HG03025 (cell line): ENCODE measurements around the gene ARHGAP33.

Source experiments
- ATAC-seq: cut with Tn5 transposase; IDR thresholded peaks from one replicate; pipeline ENCODE4 v1.9.1; 2021; ENCODE audit warnings: mild to moderate bottlenecking, moderate library complexity; ENCODE audit not compliant: unreplicated experiment, low FRiP score

ARHGAP33 gene

DNA sequence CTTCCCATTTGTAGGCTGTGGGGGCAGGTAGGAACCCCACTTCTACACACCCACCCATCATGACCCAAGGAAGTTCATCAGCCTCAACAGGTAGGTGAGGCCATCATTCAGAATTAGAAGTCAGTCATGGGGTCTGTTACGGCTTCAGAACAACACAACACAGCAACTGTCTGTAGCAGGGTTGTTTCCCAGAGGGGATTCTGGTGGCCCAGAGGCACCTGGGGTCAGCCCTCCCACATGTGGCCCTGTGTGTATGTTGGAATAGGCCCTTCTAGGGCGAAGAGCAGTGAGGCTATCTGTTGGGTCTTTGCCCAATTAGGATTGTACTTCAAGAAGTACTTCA, 36.5 kb upstream of the ARHGAP33 start:
- no peak for ATAC-seq

DNA sequence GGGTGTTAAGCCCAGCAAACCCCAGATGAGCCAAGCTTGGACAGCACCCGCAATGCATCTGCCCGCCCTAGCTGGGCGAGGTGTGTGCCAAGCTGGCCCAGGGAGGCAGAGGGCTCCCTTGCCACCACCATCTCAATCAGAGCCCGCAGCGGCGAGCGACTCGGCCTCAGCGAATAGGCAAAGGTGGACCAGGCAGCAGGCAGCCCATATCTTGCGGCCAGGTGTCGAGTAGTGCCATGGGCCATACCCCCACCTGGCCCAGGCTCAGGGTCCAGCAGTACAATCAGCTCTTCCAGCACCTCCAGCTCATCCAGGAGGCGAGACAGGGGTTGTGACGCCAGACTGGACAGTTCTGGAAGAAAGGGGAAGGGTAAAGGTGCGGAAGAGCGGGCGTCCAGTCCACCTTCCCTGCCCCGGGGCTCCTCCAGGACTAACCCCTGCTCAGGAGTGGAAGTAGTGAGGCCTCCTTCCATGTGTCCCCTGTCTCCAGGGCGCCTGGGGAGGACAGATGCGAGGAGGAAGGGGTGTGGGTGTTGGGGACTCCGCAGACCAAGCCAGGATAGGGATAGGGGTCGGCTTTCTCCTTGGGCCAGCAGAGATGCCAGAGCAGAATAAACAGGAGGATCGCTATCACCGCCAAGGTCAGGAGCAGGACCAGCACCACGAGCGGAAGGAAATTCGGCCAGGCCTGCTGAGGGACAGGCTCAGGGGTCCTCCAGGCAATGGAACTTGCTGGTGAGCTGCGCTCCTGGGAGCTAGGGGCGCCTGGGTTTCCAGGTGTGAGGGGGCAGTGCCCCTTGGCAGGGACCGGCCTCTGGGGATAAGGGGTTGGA, 35.9 kb upstream of the ARHGAP33 start:
- ATAC-seq, result no peak

DNA sequence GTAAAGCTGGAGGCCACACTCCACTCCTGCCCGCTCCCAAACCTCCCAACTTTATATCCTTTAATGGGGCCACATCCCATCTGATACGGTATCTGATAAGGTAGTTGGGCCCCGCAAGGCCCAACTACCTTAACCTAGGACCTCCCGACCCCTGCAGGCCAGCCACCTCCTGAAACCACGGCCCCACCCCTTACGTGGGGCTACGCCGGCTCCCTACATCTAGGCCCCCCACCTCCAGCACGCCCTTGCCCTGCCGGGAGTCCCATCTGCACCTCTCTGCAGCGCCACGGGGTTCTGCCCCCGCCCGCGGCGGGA, 35.3 kb upstream of the ARHGAP33 start:
- no peak for ATAC-seq

DNA sequence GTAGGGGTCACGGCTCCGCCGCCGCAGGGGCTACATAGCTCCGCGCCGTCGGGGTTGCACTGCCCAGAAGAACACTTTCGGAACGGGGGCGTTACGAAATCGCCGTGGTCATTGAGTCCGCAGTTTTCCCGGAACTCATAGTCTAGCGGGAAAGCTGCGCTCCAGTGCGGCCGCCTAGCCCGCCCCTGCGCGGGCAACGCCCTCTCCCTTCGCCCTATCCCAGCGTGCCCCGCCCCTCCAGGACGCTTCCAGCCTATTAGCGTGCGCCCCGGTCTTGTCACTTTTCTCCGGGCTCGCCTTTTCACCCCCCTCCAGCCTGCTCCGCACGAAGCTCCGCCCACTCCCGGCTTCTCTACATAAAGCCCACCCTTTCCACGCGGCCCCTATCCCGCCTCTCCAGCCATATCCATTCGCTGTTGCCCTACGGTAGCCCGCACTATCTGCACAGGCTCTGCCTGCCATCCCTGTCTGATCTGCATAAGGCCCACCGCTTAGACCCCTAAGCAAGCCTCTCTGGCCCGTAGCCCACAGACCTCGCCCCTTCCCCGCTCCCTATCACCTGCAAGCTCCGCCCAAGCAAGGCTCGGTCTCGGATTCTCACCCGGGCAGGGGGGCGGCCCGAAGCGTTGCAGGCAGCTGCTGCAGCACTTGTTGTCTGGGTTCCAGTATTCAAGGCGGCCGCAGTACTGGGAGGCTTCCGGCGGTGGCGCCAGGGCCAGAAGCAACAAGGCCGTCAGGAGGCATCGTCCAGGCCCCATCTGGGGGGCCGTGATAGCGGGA, 34.8 kb upstream of the ARHGAP33 start:
- peak; percentile 42 for ATAC-seq

DNA sequence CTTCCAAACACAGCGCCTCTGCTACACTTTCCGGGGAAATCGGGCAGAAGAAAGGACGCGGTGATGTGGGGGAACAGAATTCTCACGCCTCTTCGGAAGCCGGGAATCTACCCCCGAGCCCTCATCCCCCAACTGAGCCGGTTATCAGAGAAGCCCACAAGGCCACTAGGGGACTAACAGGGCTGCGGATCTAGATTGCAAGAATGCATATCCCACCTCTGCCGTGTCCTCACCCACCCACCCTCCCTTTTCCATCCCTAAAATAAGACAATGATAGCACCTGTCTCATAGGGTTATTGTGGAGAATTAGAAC, 34.2 kb upstream of the ARHGAP33 start:
- no peak for ATAC-seq

DNA sequence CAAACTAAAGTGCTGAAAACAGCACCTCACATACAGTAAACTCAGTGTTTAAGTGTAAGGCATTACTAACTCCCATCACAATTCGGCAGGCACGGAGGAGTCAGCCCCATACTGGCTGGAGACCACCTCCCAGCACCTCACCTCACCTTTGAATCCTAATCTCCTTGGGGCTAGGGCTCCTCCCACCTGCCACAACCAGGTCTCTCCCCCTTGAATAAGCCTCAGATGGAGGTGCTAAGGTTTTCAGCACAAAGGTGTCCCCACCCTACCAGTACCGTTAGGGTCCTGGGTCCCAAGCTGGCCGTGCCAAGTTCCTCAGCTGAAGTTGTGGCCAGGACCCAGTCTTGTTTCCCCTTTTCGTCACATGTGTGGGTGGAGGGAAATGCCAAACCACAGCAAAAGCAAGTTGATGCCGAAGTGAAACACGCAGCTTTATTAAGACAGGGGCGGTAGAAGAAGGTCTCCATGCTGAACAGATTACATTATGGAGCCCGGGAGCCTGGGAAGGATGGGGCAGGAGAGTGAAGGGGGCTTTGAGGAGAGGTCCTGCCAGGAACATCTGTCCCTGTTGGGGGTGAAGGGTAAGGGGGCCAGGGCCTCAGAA, 33.1 kb upstream of the ARHGAP33 start, which contains the start of gene IGFLR1:
Gene IGFLR1, minus strand, starts transcription at position 332 of the 604 bp plus-strand sequence. CDS start 1,272 bp downstream, outside the sequence.
- no peak for ATAC-seq

DNA sequence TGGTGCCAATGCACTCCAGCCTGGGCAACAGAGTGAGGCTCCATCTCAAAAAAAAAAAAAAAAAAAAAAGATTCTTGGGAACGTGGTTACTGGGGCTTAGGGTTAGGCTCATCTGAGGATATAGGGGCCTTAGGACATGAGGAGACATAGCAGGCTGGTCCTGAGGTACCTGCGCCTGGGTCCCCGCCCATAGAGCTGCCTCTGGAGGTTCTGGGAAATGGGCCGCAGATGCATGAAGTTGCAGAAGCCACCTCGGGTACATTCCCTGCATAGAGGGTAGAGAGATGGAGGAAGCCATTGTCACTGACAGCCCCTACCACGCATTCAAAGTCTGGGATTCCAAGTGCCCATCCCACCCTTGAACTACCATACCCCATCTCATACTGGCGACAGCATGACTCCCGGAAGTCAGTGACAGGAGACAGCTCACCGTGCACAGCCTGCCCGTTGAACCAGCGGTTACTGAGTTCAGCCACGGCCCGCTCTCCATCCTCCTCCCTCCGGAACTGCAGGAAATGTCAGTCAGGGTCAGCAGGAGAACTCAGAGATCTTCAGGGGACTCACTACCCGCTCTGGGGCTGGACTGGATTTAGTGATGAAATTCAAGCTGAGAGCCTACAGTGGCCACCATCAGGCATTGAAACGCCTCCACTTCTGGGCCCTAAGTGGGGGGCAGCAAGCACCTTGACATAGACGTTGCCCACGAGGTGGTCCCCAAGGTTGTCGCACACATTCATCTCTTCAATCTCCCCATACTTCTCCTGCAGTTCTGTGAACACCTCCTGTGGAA, 31.5 kb upstream of the ARHGAP33 start:
- no peak for ATAC-seq

DNA sequence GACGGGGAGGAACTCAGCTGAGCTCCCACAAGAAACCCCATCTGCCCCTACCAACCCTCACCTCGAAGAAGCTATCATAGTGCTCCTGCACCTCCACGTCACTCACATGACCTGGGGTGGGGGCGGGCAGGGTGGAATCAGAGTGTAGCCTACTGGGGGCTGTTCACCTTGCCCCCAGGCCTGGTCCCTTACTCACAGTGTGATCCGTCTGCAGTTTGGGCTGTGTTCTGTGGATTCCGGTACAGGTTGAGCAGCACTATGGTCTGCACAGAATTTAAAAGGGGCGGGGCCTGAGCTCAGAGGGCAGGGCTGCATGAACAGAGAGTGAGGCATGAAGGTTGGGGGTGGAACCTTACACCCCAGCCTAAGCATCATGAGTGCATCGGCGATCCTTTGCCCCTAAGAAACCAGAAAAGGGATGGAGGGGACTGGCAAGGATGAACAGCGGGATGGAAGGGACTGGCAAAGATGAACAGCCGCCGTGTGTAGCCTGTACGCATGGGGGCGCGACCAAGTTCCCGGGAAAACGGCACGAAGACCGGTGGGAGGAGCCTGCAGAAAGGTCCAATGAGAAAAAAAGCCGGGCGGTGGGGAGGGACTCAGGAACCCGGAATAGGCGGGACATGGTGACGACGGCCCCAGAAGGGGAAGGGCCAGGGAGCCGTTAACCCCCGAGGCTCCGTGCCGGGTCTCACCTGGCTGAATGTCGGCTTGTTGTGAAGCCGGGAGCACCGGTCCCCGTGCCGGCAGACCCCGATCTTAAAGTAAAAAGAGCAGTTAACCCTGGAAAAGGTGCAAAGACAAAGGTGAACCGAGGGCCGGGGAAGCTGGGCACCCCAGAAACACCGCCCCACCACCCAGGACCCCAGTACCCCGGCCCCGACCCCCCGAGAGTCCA, 30.7 kb upstream of the ARHGAP33 start:
- ATAC-seq, result peak; percentile 46

DNA sequence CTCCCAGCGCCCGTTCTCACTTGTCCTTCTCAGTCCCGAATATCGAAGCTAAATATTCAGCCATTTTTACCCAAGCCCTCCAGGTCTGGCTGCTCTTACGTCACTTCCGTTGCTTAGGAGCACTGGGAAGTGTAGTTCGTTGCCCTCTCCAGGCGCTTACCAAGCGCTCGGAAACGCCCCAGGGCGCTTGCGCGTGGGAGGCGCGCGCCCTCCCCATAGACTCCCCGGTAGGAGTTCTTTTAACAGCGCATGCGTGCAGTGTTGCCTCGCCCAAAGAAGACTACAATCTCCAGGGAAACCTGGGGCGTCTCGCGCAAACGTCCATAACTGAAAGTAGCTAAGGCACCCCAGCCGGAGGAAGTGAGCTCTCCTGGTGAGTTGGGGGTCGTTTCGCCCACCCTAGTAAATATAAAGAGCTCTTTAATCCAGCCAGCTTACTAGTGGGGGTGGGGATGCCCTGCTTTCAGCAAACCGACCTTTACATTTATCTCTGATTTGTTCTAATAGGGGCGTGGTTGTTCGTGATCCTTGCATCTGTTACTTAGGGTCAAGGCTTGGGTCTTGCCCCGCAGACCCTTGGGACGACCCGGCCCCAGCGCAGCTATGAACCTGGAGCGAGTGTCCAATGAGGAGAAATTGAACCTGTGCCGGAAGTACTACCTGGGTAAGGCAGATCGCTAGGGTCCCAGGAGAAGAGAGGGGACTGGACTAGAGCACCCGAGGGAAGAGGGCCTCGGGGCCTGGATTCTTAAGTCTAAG, 29.9 kb upstream of the ARHGAP33 start, which contains the start of the genes PSENEN and U2AF1L4:
Gene PSENEN, plus strand, starts transcription at position 324 of the 759 bp plus-strand sequence. Its CDS starts 280 bp downstream, at position 604.
Gene U2AF1L4, minus strand, starts transcription at position 91 of the 759 bp plus-strand sequence. Its CDS starts 27 bp downstream, at position 64.
- peak; percentile 37 for ATAC-seq

DNA sequence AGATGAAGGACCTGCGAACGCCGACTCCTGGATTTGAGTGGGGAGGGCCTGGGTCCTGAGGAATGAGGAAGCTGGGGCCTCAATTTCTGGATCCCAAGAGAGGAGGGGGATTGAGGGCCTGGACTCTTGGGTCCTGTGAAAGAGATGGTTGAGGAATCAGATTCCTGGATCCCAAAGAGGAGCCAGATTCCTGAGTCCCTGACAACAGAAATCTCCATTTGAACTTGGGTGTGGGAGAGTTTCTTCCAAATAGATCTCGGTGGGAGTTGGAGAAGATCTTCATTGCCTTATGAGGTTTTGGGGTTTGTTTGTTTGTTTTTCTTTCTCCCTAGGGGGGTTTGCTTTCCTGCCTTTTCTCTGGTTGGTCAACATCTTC, 29.3 kb upstream of the ARHGAP33 start:
- ATAC-seq, result no peak

DNA sequence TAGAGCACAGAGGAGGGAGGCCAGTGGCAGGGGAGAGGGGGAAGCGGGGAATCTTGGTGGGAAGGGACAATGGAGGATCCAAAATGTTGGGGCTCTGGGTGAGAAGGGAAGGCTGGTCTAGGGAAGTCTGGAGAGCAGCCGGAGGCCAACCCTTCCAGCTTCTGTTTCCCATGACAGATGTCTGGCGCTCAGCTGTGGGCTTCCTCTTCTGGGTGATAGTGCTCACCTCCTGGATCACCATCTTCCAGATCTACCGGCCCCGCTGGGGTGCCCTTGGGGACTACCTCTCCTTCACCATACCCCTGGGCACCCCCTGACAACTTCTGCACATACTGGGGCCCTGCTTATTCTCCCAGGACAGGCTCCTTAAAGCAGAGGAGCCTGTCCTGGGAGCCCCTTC, 28.8 kb upstream of the ARHGAP33 start:
- ATAC-seq, result no peak

DNA sequence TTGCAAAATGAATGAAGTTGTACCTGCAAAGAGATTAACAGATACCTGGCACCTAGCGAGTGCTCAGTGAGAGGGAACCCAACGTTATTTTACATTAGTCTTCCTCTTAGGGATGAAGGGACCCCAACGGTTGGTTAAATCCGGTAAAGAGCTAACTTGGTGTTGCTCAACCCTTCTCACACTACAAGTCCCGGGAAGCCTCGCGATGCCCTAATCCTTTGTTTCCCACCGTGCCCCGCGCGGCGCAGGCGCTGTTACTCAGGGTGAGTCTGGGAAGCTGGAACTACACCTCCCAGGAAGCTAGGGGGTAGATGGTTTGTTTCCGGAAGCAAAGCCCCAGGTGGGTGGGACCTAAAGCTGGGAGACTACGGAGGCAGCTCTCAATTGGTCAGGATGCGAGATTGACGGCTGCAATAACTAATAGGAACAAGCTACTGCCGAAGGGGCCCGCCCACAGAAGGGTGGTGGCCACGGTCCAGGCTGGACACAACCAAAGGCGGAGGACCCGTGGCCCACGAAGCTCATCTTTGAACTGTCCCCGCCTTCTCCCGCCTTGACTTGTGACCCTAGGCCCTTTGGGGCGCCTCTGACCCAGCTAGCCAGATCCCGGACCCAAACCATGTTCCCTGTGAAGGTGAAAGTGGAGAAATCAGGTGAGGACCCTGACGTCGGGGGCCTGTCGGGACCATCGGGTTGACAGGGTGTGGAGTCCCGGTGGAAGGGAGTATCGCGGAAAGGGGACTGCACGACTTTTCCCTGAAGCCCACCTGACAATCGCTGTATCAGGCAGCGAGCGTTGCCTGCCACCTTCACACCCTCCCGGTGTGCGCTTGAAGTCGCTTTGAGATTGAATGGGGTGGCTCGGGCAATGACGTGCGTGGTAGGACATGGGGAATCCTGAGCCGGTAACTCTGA, 27.0 kb upstream of the ARHGAP33 start, which contains the start of gene LIN37:
Gene LIN37, plus strand, starts transcription at position 471 of the 915 bp plus-strand sequence. Its CDS starts 149 bp downstream, at position 620.
- peak; percentile 46 for ATAC-seq

DNA sequence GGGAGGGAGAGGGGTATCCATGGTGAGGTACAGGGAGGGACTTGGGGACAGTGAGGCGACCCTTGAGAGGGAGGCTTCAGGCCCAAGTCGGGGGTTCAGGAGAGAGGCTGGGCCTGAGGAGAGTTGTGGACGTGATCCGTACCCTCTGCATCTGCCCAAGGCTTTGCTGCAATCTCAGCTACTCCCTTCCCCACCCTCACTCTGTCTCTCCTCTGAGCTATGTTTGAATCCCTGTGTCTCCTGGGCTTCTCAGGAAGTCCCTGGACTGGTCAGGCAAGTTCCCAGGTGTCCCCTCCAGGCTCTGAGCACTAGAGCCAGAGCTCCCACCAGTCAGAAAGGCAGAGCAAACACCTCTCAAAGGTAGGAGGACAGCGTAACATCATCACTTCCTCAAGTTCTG, 25.2 kb upstream of the ARHGAP33 start:
- no peak for ATAC-seq

DNA sequence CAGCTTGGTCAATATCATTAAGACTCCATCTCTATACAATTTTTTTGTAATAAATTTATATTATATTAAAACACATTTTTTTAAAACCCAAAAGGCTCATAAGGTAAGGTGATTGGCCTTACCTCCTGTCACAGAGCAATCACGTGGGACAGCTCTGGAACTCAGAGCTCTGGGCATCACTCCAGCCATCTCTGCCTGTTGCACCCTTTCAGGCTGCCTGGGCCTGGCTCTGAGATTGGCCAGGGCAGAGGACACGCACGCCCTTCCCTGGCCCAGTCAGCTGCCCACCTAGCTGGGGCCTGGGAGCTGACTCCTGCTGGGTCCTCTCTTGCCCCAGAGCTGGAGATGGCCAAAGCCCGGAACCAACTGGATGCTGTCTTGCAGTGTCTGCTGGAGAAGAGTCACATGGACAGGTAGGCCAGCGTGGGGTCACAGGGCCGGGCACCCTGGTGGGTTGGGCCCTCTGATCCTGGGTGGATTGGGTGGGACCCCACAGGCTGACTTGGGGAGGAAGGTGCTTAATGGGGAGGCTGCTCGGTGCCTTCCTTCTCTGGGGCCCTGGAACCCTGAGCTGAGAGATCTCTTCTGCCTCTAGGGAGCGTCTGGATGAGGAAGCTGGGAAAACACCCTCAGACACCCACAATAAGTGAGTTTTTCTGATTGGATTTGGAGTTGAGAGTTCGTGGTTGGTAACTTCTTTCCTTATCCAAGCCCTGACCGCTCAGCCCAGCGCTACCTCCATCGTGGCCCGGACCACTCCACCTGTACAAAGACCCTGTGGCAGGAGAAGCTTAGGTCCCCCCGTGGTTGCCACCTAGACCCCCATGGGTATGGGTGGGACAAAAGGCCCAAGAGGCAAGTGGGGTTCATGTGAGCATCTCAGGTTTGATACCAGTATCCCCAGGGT, 23.3 kb upstream of the ARHGAP33 start:
- no peak for ATAC-seq

DNA sequence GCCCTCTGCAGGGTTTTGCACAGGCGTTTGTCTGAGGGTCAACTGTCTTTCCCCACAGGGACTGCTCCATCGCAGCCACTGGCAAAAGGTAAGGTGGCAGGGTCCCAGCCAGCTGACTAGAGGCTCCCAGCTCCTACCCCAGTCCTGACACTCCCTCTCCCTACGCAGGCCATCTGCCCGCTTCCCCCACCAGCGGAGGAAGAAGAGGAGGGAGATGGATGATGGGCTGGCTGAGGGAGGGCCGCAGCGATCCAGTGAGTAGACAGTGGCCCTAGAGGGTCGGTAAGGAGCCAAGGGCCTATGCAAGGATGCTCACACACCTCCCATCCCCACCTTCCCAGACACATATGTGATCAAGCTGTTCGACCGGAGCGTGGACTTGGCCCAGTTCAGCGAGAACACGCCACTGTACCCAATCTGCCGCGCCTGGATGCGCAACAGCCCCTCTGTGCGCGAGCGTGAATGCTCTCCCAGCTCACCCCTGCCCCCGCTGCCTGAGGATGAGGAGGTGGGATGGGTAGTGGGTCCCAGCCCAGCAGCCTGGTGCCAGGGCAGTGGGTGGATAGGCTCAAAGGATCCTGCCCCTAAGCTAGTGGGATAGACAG, 22.5 kb upstream of the ARHGAP33 start:
- no peak for ATAC-seq

DNA sequence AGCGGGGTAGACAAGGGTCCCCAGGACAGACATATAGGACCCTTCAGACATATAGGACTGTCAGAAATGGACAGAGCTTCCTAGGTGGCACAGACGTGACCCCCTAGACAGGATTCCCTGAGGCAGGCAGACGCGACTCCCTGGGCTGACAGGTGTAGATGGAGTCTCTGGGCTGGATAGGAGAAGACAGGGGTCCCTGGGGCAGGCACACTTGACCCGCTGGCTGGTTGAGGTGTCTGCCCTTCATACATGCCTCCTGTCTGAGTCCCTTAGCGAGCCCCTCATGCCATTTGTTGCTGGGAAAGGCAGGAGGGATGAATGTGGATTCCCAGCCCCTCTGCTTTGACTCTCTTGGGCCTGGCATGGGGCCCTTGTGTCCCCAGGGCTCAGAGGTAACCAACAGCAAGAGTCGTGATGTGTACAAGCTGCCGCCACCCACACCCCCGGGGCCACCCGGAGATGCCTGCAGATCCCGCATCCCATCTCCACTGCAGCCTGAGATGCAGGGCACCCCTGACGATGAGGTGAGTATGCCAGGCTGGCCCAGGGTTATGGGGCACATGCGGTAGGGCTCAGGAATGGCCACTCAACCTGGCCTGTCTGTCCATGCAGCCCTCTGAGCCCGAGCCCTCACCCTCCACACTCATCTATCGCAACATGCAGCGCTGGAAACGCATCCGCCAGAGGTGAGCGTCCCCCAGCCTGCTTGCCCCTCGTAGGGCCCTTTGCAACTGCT, 21.6 kb upstream of the ARHGAP33 start:
- no peak for ATAC-seq
